Central memory CD8-positive, alpha-beta T cell (primary cell): ENCODE measurements around the gene LPXN.

Experiments
- ATAC-seq: fragments of 150-1000 bp; cut with Tn5 transposase; replicated peaks from 2 replicates; pipeline ENCODE4 v1.10.0; 2022; ENCODE audit warnings: mild to moderate bottlenecking, moderate FRiP score, moderate number of reproducible peaks; ENCODE audit not compliant: poor library complexity, severe bottlenecking; ENCODE audit errors: extremely low read depth
- DNase-seq, 2 donors: peaks; one replicate each; pipeline ENCODE4 v3.0.0; 2021; ENCODE audit warnings: low spot score in 2 of 2
- H3K27ac Mint-ChIP-seq: one replicate; pipeline ENCODE4 v1.8.0; 2022; ENCODE audit warnings: low read depth, mild to moderate bottlenecking, moderate library complexity, mixed read lengths
- H3K27me3 Mint-ChIP-seq: one replicate; pipeline ENCODE4 v1.8.0; 2022; ENCODE audit warnings: mixed read lengths
- H3K36me3 Mint-ChIP-seq: one replicate; pipeline ENCODE4 v1.8.0; 2022; ENCODE audit warnings: mild to moderate bottlenecking, moderate library complexity, mixed read lengths; ENCODE audit not compliant: insufficient read depth
- H3K4me1 Mint-ChIP-seq: one replicate; pipeline ENCODE4 v1.8.0; 2022; ENCODE audit warnings: mixed read lengths
- H3K4me3 Mint-ChIP-seq: one replicate; pipeline ENCODE4 v1.8.0; 2022; ENCODE audit warnings: mild to moderate bottlenecking, moderate library complexity, mixed read lengths
- H3K9me3 Mint-ChIP-seq: one replicate; pipeline ENCODE4 v1.8.0; 2022; ENCODE audit warnings: mixed read lengths

LPXN gene

DNA sequence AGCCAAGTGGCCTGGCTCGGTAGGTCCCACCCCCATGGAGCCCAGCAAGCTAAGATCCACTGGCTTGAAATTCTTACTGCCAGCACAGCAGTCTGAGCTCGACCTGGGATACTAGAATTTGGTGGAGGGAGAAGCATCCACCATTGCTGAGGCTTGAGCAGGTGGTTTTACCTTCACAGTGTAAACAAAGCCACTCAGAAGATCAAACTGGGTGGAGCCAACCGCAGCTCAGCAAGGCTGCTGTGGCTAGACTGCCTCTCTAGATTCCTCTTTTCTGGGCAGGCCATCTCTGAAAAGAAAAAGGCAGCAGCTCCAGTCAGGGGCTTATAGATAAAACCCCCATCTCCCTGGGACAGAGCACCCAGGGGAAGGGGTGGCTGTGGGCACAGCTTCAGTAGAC is 45.4 kb downstream of the LPXN start:
- H3K36me3 Mint-ChIP-seq: peaks cover 48% of the 10 kb centered on the region
- H3K9me3 Mint-ChIP-seq: no peaks in the 10 kb centered on the region
- no peaks in the 10 kb centered on the region for H3K27me3 Mint-ChIP-seq
- H3K4me1 Mint-ChIP-seq: peaks cover 40% of the 10 kb centered on the region
- DNase-seq (no peak), ATAC-seq (peak; percentile 23)
- H3K27ac Mint-ChIP-seq: peak overlapping the region; percentile 27
- no peak overlapping the region for H3K4me3 Mint-ChIP-seq

DNA sequence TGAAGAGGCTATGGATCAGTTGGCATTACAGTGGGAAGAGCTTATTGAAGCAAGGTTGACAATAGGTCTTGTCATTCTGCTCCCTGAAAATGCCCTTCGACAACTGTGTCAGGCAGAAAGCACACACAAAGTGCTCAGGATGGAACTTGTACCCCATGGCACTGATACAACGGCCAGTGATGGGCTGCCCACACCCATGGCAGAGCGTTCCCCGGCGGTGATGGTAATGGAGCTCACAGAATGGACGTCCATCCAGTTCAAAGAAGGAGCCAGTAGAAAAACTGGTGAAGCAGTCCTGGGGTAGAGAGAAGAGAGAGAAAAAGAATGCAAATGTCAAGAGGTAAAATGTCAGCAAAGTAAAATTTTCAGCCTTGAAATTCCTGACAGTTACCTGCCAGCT is 48.2 kb downstream of the LPXN start:
- DNase-seq (no peak), ATAC-seq (no peak)
- Mint-ChIP-seq H3K9me3 (no peaks in the 10 kb centered on the region), H3K4me1 (peaks cover 34% of the 10 kb centered on the region), H3K27ac (peak overlapping the region; percentile 94), H3K4me3 (no peak overlapping the region), H3K27me3 (no peaks in the 10 kb centered on the region), H3K36me3 (peaks cover 44% of the 10 kb centered on the region)

DNA sequence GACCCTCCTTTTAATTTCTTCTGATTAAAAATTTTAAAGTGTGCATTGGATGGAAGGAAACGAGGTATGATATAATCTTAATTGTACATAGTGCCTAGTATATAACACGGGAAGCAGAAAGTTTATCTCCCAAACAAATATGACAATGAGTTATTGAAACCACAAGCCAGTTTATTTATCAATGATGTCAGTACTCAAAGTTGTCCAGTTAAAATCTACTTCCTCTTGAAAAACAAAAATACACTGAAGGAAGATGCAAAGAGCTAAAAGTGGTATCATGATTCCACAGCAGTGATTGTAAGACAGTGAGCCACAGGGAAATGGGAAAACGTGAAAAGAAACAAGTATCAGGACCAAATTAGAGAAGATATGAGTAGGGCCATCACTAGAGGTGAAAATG is 48.9 kb downstream of the LPXN start:
- Mint-ChIP-seq H3K36me3 (peaks cover 43% of the 10 kb centered on the region), H3K4me1 (peaks cover 37% of the 10 kb centered on the region), H3K27ac (peak overlapping the region; percentile 94), H3K4me3 (no peak overlapping the region), H3K9me3 (no peaks in the 10 kb centered on the region), H3K27me3 (no peaks in the 10 kb centered on the region)
- DNase-seq (no peak), ATAC-seq (no peak)

DNA sequence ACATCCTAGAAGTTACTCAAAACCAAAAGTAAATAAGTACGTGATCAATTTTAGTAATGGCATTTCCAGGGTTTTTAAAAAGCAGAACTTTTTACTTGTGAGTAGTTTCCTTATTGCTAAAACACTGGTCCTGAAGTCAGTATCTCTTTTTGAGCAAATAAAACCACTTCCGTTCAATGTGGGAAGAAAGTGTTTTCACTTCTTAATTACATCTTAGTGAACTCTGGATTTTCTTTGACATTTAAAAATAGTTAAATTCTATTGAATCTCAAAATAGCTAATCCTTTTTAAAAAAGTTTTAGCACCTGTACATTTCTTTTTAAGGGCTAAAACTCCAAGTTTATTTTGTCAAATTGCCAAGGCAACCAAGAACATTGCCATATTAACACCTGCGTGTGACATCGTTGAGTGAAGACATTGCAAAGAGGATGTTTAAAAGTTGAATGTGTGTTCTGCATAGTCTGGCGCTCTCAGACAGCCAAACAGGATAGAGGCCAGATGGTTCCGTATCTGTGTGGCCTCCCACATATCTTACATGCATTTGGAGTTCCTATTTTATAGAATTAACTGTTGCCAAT is 50.5 kb downstream of the LPXN start:
- H3K27me3 Mint-ChIP-seq: no peaks in the 10 kb centered on the region
- peak overlapping the region; percentile 62 for H3K4me3 Mint-ChIP-seq
- no peaks in the 10 kb centered on the region for H3K9me3 Mint-ChIP-seq
- peaks cover 25% of the 10 kb centered on the region for H3K4me1 Mint-ChIP-seq
- DNase-seq (peak in 1 of 2 donors; percentile 39), ATAC-seq (peak; percentile 92)
- H3K36me3 Mint-ChIP-seq: peaks cover 35% of the 10 kb centered on the region
- peak overlapping the region; percentile 94 for H3K27ac Mint-ChIP-seq

DNA sequence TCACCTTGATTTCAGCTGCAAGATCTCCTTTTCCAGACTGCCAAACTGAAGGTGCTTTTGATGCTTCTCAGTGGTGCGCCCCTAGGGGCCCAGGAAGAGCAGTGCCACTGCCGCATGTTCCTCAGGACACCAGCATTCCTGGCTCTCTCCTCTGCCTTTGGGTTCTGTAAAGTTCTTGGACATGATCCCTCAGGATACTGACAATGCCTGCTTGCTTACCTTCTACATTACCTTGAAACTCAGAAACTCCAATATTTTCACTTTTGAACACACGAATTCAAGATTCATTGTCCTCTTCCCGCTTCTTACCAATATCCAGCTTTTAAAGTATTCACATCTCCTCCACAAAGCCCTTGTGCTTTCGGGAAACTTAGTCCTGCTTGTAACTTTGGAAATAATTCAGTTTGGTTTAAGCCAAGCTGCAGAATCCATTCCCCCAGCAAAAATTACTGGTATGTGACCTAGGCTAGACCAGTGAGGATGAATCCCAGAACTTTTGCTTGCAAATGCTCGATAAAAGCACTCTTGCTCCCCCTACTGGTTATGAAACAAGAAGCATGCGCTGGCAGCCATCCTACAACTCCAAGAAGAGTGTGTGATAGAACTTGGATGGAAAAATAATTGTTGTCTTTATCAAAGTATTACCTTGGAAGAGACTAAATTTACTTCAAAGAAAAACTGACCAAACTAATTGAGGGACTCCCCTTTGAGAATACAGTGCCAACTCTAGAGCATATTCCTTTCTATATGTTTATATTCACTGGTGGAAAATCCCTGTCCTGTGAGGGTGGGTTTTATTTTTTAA is 51.2 kb downstream of the LPXN start:
- H3K4me1 Mint-ChIP-seq: peaks cover 23% of the 10 kb centered on the region
- H3K4me3 Mint-ChIP-seq: peak overlapping the region; percentile 62
- H3K27me3 Mint-ChIP-seq: no peaks in the 10 kb centered on the region
- H3K36me3 Mint-ChIP-seq: peaks cover 28% of the 10 kb centered on the region
- H3K9me3 Mint-ChIP-seq: no peaks in the 10 kb centered on the region
- DNase-seq (peak in 1 of 2 donors; percentile 45), ATAC-seq (peak; percentile 62)
- H3K27ac Mint-ChIP-seq: peak overlapping the region; percentile 94

DNA sequence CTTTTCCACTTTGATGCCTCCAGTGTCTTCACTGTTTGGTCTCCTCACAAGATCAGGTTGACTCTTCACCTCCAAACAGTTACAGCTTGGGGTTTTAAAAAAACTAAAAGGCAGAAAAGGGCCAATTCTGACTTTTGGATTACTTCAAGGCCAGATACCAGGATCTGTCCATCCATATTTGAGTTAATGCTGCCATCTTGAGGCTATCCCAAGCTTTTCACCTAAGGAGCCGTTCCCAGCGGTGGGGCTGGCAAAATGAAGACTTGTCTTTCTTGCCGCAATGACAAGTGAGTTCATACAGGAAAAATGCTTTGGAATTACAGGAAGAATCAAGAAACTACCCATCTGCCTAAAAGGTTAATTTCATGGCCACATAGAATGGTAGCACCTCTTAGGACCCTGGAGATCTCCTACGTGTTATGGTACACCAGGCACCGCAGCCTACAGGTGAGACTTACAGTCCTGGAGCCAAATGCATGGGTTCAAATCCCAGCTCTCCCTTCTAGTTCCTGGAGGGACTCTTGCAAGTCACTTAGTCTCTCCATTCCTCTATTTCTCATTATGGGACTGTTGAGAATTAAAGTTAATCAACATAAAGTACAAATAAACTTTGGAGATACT is 61.8 kb downstream of the LPXN start:
- Mint-ChIP-seq H3K9me3 (no peaks in the 10 kb centered on the region), H3K27me3 (no peaks in the 10 kb centered on the region), H3K36me3 (no peaks in the 10 kb centered on the region), H3K4me3 (no peak overlapping the region), H3K4me1 (no peaks in the 10 kb centered on the region), H3K27ac (no peak overlapping the region)
- DNase-seq: no peak
- ATAC-seq: no peak

DNA sequence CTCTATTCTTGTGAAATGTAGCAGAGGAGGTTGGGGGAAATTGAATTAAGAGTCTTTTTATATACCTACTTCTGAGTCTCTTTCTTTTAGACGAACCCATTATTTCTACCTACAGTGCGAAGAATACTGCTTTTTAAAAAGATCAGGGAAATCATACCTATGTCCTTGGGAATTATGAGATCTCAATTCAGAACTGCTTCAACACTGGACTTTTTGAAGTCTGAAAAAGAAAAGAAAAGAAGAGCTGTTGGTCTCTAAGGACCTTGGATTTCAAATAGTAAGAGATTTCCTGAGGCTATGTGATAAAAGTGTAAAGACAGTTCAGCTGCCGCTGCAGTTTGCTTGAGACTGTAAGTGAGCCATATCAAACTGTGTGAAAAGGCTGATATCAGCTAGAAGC is 64.0 kb downstream of the LPXN start:
- ATAC-seq (no peak), DNase-seq (no peak)
- no peaks in the 10 kb centered on the region for H3K27me3 Mint-ChIP-seq
- peaks cover 6% of the 10 kb centered on the region for H3K36me3 Mint-ChIP-seq
- H3K27ac Mint-ChIP-seq: no peak overlapping the region
- H3K4me1 Mint-ChIP-seq: no peaks in the 10 kb centered on the region
- no peaks in the 10 kb centered on the region for H3K9me3 Mint-ChIP-seq
- H3K4me3 Mint-ChIP-seq: no peak overlapping the region

DNA sequence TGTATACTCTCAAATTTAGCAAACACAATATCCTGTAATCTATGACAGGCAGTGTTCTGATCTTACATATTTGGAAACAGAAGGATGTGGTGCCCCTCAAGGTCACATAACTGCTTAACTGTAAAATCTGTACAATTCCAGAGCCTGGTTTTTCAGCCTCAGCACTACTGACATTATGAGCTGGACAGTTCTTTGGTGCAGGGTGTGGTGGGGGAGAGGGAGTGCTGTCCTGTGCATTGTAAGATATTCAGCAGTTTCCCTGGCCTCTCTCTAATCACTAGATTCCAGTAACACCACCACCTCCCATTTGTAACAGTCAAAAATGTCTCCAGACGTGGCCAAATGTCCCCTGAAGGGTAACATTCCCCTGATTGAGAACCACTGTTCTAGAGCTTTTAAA is 65.9 kb downstream of the LPXN start:
- Mint-ChIP-seq H3K9me3 (no peaks in the 10 kb centered on the region), H3K4me3 (no peak overlapping the region), H3K27ac (no peak overlapping the region), H3K4me1 (no peaks in the 10 kb centered on the region), H3K36me3 (peaks cover 6% of the 10 kb centered on the region), H3K27me3 (no peaks in the 10 kb centered on the region)
- DNase-seq (no peak), ATAC-seq (no peak)

DNA sequence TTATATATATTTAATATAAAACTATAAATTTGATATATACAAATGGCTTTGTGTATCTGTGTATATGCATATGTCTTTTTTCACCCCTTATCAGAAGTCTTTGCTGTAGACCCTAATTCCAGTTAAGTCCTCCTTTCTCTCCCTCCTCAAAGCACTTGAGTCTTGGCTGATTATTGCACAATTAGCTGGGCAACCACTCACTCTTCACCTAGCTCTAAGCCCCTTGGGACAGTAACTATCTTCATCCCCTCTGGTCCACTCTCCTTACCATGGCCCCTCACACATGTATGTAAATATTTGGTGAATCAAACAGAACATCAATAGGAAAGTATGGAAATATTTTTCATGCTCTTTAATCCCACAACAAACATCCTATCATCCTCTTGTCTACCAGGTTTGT is 66.8 kb downstream of the LPXN start:
- DNase-seq (no peak), ATAC-seq (no peak)
- no peaks in the 10 kb centered on the region for H3K9me3 Mint-ChIP-seq
- no peak overlapping the region for H3K4me3 Mint-ChIP-seq
- no peak overlapping the region for H3K27ac Mint-ChIP-seq
- H3K36me3 Mint-ChIP-seq: peaks cover 6% of the 10 kb centered on the region
- no peaks in the 10 kb centered on the region for H3K27me3 Mint-ChIP-seq
- no peaks in the 10 kb centered on the region for H3K4me1 Mint-ChIP-seq

DNA sequence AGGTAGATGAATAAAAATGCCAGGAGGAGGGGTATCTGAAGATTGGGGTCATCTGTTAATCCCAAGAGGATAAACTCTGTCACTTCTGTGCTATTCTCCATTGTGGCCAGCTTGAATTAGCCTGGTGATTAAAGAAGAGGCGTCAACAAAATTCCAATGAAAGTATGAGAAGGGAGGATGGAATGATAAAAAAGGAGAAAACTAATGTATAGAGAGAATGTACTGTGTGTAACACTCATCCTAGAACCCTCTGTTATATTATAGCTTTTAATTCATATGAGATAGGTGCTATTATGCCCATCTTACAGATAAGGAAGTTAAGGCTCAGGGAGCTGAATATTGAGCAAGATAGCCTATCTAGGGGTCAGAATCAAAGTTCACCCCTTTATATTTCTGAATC is 67.7 kb downstream of the LPXN start, which contains the start of gene OR5B21:
TSS of gene OR5B21 (minus strand) at position 101 of the 400 bp plus-strand sequence. CDS start at position 101, 0 bp downstream.
- Mint-ChIP-seq H3K36me3 (peaks cover 6% of the 10 kb centered on the region), H3K4me3 (no peak within 1 kb of the TSS), H3K9me3 (no peaks in the 10 kb centered on the region), H3K4me1 (no peaks in the 10 kb centered on the region), H3K27me3 (no peaks in the 10 kb centered on the region), H3K27ac (no peak within 1 kb of the TSS)
- ATAC-seq (no peak), DNase-seq (no peak)

DNA sequence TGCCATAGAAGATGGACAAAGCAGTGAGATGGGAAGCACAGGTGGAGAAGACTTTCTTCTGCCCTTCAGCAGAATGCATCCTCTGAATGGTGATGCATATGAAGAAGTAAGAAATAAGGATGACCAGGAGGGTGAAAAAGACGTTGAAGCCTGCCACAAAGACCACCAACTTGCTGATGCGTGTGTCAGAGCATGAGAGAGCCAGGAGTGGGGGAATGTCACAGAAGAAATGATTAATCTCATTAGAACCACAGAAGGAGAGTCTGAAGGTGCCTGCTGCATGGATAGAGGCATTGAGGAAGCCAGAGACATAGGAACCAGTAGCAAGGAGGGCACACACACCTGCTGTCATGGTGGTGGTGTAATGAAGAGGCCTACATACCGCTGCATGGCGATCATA is 68.3 kb downstream of the LPXN start:
- no peaks in the 10 kb centered on the region for H3K27me3 Mint-ChIP-seq
- H3K4me3 Mint-ChIP-seq: no peak overlapping the region
- ATAC-seq (no peak), DNase-seq (no peak)
- H3K36me3 Mint-ChIP-seq: peaks cover 6% of the 10 kb centered on the region
- no peaks in the 10 kb centered on the region for H3K4me1 Mint-ChIP-seq
- H3K27ac Mint-ChIP-seq: no peak overlapping the region
- no peaks in the 10 kb centered on the region for H3K9me3 Mint-ChIP-seq

DNA sequence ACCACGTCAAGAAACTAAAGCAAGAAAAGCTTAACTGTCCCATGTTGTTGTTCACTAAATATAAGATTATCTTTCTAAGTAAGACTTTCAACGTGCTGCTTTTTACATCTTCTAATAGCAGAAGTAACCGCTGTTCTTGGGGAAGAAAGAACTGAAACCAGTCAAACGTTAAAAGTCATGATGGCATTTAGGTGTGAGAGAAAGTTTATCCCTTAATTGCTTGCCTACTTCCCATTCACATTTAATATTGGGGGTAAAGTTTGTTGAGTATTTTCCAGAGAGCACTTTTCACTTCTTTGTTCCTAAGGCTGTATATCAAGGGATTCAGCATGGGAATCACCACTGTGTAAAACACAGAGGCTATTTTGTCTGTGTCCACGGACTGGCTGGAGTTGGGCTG is 68.7 kb downstream of the LPXN start:
- no peak overlapping the region for H3K4me3 Mint-ChIP-seq
- ATAC-seq: no peak
- H3K27me3 Mint-ChIP-seq: no peaks in the 10 kb centered on the region
- peaks cover 6% of the 10 kb centered on the region for H3K36me3 Mint-ChIP-seq
- no peak overlapping the region for H3K27ac Mint-ChIP-seq
- no peak for DNase-seq
- no peaks in the 10 kb centered on the region for H3K4me1 Mint-ChIP-seq
- H3K9me3 Mint-ChIP-seq: no peaks in the 10 kb centered on the region

DNA sequence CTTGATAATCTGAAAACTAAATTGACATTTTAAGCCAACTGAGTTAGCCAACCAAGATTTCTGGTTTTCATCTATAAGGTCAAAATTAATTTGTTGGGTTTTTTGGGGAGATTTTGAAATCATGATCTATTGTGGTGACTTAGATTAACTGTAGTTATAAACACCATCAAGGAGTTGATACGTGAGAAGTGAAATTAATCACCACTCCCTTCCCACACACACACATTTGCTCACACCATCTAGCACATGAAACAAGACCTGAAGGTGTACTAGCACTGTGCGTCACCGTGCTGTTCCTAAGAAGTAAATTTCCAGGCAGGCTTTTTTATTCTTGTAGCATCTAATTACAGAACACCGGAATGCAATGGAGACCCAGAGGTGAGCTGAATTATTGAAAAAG is 69.8 kb downstream of the LPXN start:
- Mint-ChIP-seq H3K27ac (no peak overlapping the region), H3K36me3 (peaks cover 6% of the 10 kb centered on the region), H3K4me3 (no peak overlapping the region), H3K27me3 (no peaks in the 10 kb centered on the region), H3K4me1 (no peaks in the 10 kb centered on the region), H3K9me3 (no peaks in the 10 kb centered on the region)
- DNase-seq: no peak
- no peak for ATAC-seq
